ENCODE measurements around the gene ATP1A2. TPM values are rescaled to one million over a fixed set of nuclear protein-coding genes. Genes with fewer than 3 reads are reported as not detected.

The ATP1A2 gene
- total and polyA plus RNA-seq, 2 of the 8 experiments (the other 6 are each of a cell fraction or from before 2014, with no cell fraction given): 39.7 to 40.8 TPM

- TF ChIP-seq CHD7 (IDR thresholded peaks at IDR 0.05; ENCODE audit: insufficient replicate concordance, low read length) (no peak), CHD2 (IDR thresholded peaks at IDR 0.05; ENCODE audit: low read length) (no peak), E2F6 (IDR thresholded peaks at IDR 0.05) (no peak), ATF3 (IDR thresholded peaks at IDR 0.05; ENCODE audit: insufficient read depth, low read depth, low read length) (no peak), RFX5 (IDR thresholded peaks at IDR 0.05; ENCODE audit: borderline replicate concordance, low read depth, low read length) (no peak), SIRT6 (IDR thresholded peaks at IDR 0.05; ENCODE audit: low read length) (no peak), ZNF274 (IDR thresholded peaks at IDR 0.05; ENCODE audit: borderline replicate concordance, extremely low read depth, low read length) (no peak), TAF1 (IDR thresholded peaks at IDR 0.05; ENCODE audit: low read depth, low read length) (no peak), POLR2A (IDR thresholded peaks at IDR 0.05; ENCODE audit: control extremely low read depth in 1 of 2, low read depth in 2 of 2, low read length in 2 of 2) (no peak), CHD1 (IDR thresholded peaks at IDR 0.05; ENCODE audit: low read depth, low read length) (no peak)
Measured at GRCh38 chr1:160131803-160132565, 16.4 kb downstream of the ATP1A2 start (continued).
